H9 (cell line): Measurements from ENCODE around the gene GARS1. TPM values are rescaled to one million over a fixed set of nuclear protein-coding genes. Genes with fewer than 3 reads are reported as not detected.

Experiments
- DNase-seq: peaks from one replicate; pipeline ENCODE4 v3.0.0-alpha.2; 2017
- H2AFZ ChIP-seq: one replicate; pipeline ENCODE4 v1.6.1; 2013; ENCODE audit warnings: mild to moderate bottlenecking, low read length, control low read depth, moderate library complexity
- H2AK5ac ChIP-seq: 2 replicates; pipeline ENCODE4 v1.6.1; 2013; ENCODE audit warnings: low read length, control low read depth, mixed read lengths; ENCODE audit not compliant: insufficient read length
- H2BK120ac ChIP-seq: one replicate; pipeline ENCODE4 v1.6.1; 2013; ENCODE audit warnings: low read depth, mild to moderate bottlenecking, low read length, control low read depth, inconsistent platforms; ENCODE audit not compliant: poor library complexity, severe bottlenecking
- H2BK12ac ChIP-seq: 2 replicates; pipeline ENCODE4 v1.6.1; 2013; ENCODE audit warnings: low read length, control low read depth, mixed read lengths, low read depth; ENCODE audit not compliant: insufficient read length
- H2BK15ac ChIP-seq: 2 replicates; pipeline ENCODE4 v1.6.1; 2013; ENCODE audit warnings: low read depth, low read length, control low read depth
- H2BK20ac ChIP-seq: one replicate; pipeline ENCODE4 v1.6.1; 2013; ENCODE audit warnings: low read depth, mild to moderate bottlenecking, low read length, control low read depth, inconsistent platforms; ENCODE audit not compliant: poor library complexity, severe bottlenecking
- H2BK5ac ChIP-seq: 2 replicates; pipeline ENCODE4 v1.6.1; 2013; ENCODE audit warnings: low read length, control low read depth, mixed read lengths; ENCODE audit not compliant: insufficient read length
- H3K14ac ChIP-seq: 2 replicates; pipeline ENCODE4 v1.6.1; 2013; ENCODE audit warnings: low read length, control low read depth; ENCODE audit not compliant: insufficient read depth
- H3K18ac ChIP-seq: 2 replicates; pipeline ENCODE4 v1.6.1; 2013; ENCODE audit warnings: low read depth, mild to moderate bottlenecking, mixed read lengths, low read length, control low read depth; ENCODE audit not compliant: insufficient read length
- H3K23ac ChIP-seq: 2 replicates; pipeline ENCODE4 v1.6.1; 2013; ENCODE audit warnings: low read length, control low read depth, mixed read lengths, low read depth; ENCODE audit not compliant: insufficient read length
- H3K23me2 ChIP-seq: 2 replicates; pipeline ENCODE4 v1.6.1; 2013; ENCODE audit warnings: low read depth, mild to moderate bottlenecking, mixed read lengths, low read length, control low read depth; ENCODE audit not compliant: insufficient read length, poor library complexity, severe bottlenecking
- H3K27ac ChIP-seq: 2 replicates; pipeline ENCODE4 v1.5.1; 2013; ENCODE audit warnings: low read length, control low read depth, mixed read lengths, low read depth; ENCODE audit not compliant: insufficient read length
- H3K27me3 ChIP-seq: 2 replicates; pipeline ENCODE4 v1.6.1; 2013; ENCODE audit warnings: low read length, control low read depth, inconsistent platforms; ENCODE audit not compliant: insufficient read depth
- H3K4ac ChIP-seq: 2 replicates; pipeline ENCODE4 v1.6.1; 2013; ENCODE audit warnings: low read depth, mild to moderate bottlenecking, control low read depth, inconsistent platforms, low read length, moderate library complexity
- H3K4me1 ChIP-seq: 2 replicates; pipeline ENCODE4 v1.6.1; 2013; ENCODE audit warnings: low read length, control low read depth, inconsistent platforms; ENCODE audit not compliant: insufficient read depth
- H3K4me2 ChIP-seq: 2 replicates; pipeline ENCODE4 v1.6.1; 2013; ENCODE audit warnings: low read length, control low read depth, mixed read lengths; ENCODE audit not compliant: insufficient read length, insufficient read depth
- H3K56ac ChIP-seq: 2 replicates; pipeline ENCODE4 v1.6.1; 2013; ENCODE audit warnings: low read depth, mild to moderate bottlenecking, mixed read lengths, low read length, control low read depth; ENCODE audit not compliant: insufficient read length
- H3K79me1 ChIP-seq: 2 replicates; pipeline ENCODE4 v1.6.1; 2013; ENCODE audit warnings: low read depth, mild to moderate bottlenecking, moderate library complexity, low read length, control low read depth, inconsistent platforms; ENCODE audit not compliant: insufficient read depth, poor library complexity, severe bottlenecking
- H3K79me2 ChIP-seq: 2 replicates; pipeline ENCODE4 v1.6.1; 2013; ENCODE audit warnings: low read length, control low read depth, inconsistent platforms; ENCODE audit not compliant: insufficient read depth
- H3K9ac ChIP-seq: 2 replicates; pipeline ENCODE4 v1.6.1; 2013; ENCODE audit warnings: low read length, control low read depth, mixed read lengths; ENCODE audit not compliant: insufficient read length; ENCODE audit errors: extremely low read depth
- H3K9me3 ChIP-seq: one replicate; pipeline ENCODE4 v1.6.1; 2013; ENCODE audit warnings: low read depth, low read length, inconsistent platforms; ENCODE audit not compliant: control insufficient read depth
- H3T11ph ChIP-seq: one replicate; pipeline ENCODE4 v1.6.1; 2013; ENCODE audit warnings: mild to moderate bottlenecking, low read length, control low read depth, inconsistent platforms
- H4K20me1 ChIP-seq: one replicate; pipeline ENCODE4 v1.6.1; 2013; ENCODE audit not compliant: control insufficient read depth, insufficient read length, insufficient read depth
- H4K5ac ChIP-seq: 2 replicates; pipeline ENCODE4 v1.6.1; 2013; ENCODE audit warnings: low read depth, mild to moderate bottlenecking, mixed read lengths, low read length, control low read depth; ENCODE audit not compliant: insufficient read length
- H4K8ac ChIP-seq: replicated peaks from 2 replicates; pipeline ENCODE4 v1.6.1; 2013; ENCODE audit warnings: low read length, control low read depth, mixed read lengths, low read depth; ENCODE audit not compliant: insufficient read length
- H4K91ac ChIP-seq: 2 replicates; pipeline ENCODE4 v1.6.1; 2013; ENCODE audit warnings: low read depth, mild to moderate bottlenecking, moderate library complexity, mixed read lengths, low read length, control low read depth; ENCODE audit not compliant: insufficient read length
- H3K27ac Mint-ChIP-seq, 3 experiments: 2 replicates in 2 of 3; 3 replicates in 1 of 3; pipeline ENCODE4 v1.8.0; 2020 to 2021; ENCODE audit warnings: mixed read lengths in 3 of 3, mild to moderate bottlenecking in 1 of 3, moderate library complexity in 1 of 3
- H3K27me3 Mint-ChIP-seq: 2 replicates; pipeline ENCODE4 v1.8.0; 2021; ENCODE audit warnings: low read depth, mild to moderate bottlenecking, moderate library complexity, mixed read lengths
- H3K36me3 Mint-ChIP-seq, 3 experiments: 2 replicates in 2 of 3; 3 replicates in 1 of 3; pipeline ENCODE4 v1.8.0; 2020 to 2021; ENCODE audit warnings: low read depth in 3 of 3, mixed read lengths in 3 of 3; ENCODE audit not compliant: insufficient read depth in 1 of 3
- H3K4me1 Mint-ChIP-seq, 2 experiments: 2 replicates each; pipeline ENCODE4 v1.8.0; 2020; ENCODE audit warnings: mixed read lengths in 2 of 2
- H3K4me3 Mint-ChIP-seq, 2 experiments: 2 replicates in 1 of 2; 3 replicates in 1 of 2; pipeline ENCODE4 v1.8.0; 2020 to 2021; ENCODE audit warnings: mild to moderate bottlenecking in 2 of 2, mixed read lengths in 2 of 2, moderate library complexity in 1 of 2
- H3K9me3 Mint-ChIP-seq, 2 experiments: 2 replicates in 1 of 2; 3 replicates in 1 of 2; pipeline ENCODE4 v1.8.0; 2020; ENCODE audit warnings: mild to moderate bottlenecking in 2 of 2, mixed read lengths in 2 of 2, moderate library complexity in 1 of 2
- CTCF ChIP-seq: fragments of 200-600 bp; sonication (generic); conservative IDR thresholded peaks from 3 replicates; pipeline ENCODE4 v1.8.0; 2021; ENCODE audit warnings: antibody characterized with exemption, mild to moderate bottlenecking
- WGBS: extraction: QIAGEN DNeasy Blood & Tissue Kit; methylation state at CpG from one replicate; pipeline ENCODE4 v1.1.7; 2013; ENCODE audit warnings: missing lambda C conversion rate, low lambda C conversion rate, mixed read lengths; ENCODE audit not compliant: insufficient read length; ENCODE audit errors: extremely low coverage; 5-methylcytosine and 5-hydroxymethylcytosine counted together
- total RNA-seq: library from RNA; stranded (reverse); gene quantifications from 2 replicates; pipeline ENCODE4 v1.2.1, GENCODE V29; 2021

The GARS1 gene
- total RNA-seq, 1 experiment from 2014 or later, result 234 TPM

- Mint-ChIP-seq H3K4me1 (0 out of 4 replicates have a peak, but pooled peaks cover 0 to 2% of the 10 kb centered on the region in 2 experiments), H3K36me3 (no peaks in the 10 kb centered on the region; a peak in 2 of 7 replicates), H3K4me3 (no peak overlapping the region), H3K27me3 (peaks cover 1% of the 10 kb centered on the region; the same call in 1 of the 2 replicates), H3K27ac (no peak overlapping the region), H3K9me3 (peaks cover 0 to 5% of the 10 kb centered on the region in 2 experiments; a peak in 3 of 5 replicates)
- no peak overlapping the region for H2BK20ac ChIP-seq
- H3K9me3 ChIP-seq, result no peaks in the 10 kb centered on the region
- H2BK12ac ChIP-seq, result no peak overlapping the region
- H4K5ac ChIP-seq, result no peak overlapping the region
- no peak overlapping the region for H3K4ac ChIP-seq
- DNase-seq, result no peak
- no peak overlapping the region for H2BK120ac ChIP-seq
- WGBS, result no CpG with 5 or more reads among the region's 2 CpGs
- TF ChIP-seq CTCF, result no peak
- H3K27me3 ChIP-seq, result no peaks in the 10 kb centered on the region
- H3K4me2 ChIP-seq, result no peak overlapping the region
- no peaks in the 10 kb centered on the region for H3K23me2 ChIP-seq
- no peak overlapping the region for H3K14ac ChIP-seq
- no peak overlapping the region for H4K91ac ChIP-seq
- H3K79me1 ChIP-seq, result no peaks in the 10 kb centered on the region
- H3K79me2 ChIP-seq, result no peaks in the 10 kb centered on the region
- H3T11ph ChIP-seq, result no peak overlapping the region
- no peak overlapping the region for H3K23ac ChIP-seq
- H3K18ac ChIP-seq, result no peak overlapping the region
- no peak overlapping the region for H3K27ac ChIP-seq
- no peak overlapping the region for H3K9ac ChIP-seq
- H4K20me1 ChIP-seq, result no peaks in the 10 kb centered on the region
- no peak overlapping the region for H2AK5ac ChIP-seq
- H2BK15ac ChIP-seq, result no peak overlapping the region
- H3K4me1 ChIP-seq, result no peaks in the 10 kb centered on the region
- H2AFZ ChIP-seq, result no peak overlapping the region
- H4K8ac ChIP-seq, result no peak overlapping the region
- H2BK5ac ChIP-seq, result no peak overlapping the region
- H3K56ac ChIP-seq, result no peak overlapping the region
These were observed 39.2 kb upstream of the GARS1 start for GRCh38 chr7:30555525-30555924.
